Transverse colon (tissue), 4 donors: ENCODE results near the gene POMGNT2.

Experiments
- CTCF ChIP-seq, 5 experiments: fragments of 200-600 bp in 3 of 5; fragments of 450-650 bp in 2 of 5; sonication (generic) in 3 of 5; IDR thresholded peaks; 1 replicate in 2 of 5; 2 replicates in 3 of 5; pipeline ENCODE4 v1.5.1; 2016 to 2017; ENCODE audit warnings: antibody characterized with exemption in 5 of 5, inconsistent platforms in 3 of 5, mild to moderate bottlenecking in 2 of 5, moderate library complexity in 1 of 5
- POLR2AphosphoS5 ChIP-seq, 3 donors: sonication (generic); formaldehyde crosslinking; IDR thresholded peaks; one replicate each; pipeline ENCODE4 v1.6.1; 2016; ENCODE audit warnings: antibody characterized with exemption in 3 of 3

- TF ChIP-seq CTCF (IDR thresholded peaks at IDR 0.05) (no peak), POLR2AphosphoS5 (IDR thresholded peaks at IDR 0.05) (peak in 1 of 3 donors; percentile 27)
Observed at GRCh38 chr3:43043071-43043766, 62.7 kb downstream of the POMGNT2 start.
